ENCODE results near the gene LYRM4.

DNA sequence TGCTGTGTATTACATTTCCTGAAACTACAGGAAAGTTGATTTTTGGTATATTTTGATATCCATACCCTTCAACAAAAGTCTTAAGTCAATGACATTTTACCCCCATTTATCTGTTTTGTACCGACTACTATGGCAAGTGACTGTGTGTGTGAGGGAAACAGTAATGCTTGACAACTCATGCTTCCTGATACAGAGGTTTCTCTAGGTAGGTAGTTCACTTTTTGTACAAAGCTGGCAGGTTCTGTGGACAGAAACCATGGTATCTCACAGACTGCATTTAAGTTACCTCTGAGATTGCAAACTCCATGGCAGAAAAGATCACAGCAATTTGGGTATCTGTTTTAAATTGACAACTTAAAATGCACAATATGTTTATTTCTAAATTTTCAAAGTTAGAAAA lies 29.3 kb upstream of the LYRM4 start:
- TF ChIP-seq, protein P1, sequence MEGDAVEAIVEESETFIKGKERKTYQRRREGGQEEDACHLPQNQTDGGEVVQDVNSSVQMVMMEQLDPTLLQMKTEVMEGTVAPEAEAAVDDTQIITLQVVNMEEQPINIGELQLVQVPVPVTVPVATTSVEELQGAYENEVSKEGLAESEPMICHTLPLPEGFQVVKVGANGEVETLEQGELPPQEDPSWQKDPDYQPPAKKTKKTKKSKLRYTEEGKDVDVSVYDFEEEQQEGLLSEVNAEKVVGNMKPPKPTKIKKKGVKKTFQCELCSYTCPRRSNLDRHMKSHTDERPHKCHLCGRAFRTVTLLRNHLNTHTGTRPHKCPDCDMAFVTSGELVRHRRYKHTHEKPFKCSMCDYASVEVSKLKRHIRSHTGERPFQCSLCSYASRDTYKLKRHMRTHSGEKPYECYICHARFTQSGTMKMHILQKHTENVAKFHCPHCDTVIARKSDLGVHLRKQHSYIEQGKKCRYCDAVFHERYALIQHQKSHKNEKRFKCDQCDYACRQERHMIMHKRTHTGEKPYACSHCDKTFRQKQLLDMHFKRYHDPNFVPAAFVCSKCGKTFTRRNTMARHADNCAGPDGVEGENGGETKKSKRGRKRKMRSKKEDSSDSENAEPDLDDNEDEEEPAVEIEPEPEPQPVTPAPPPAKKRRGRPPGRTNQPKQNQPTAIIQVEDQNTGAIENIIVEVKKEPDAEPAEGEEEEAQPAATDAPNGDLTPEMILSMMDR (optimal IDR thresholded peaks at IDR 0.05 in 1 of 3, IDR thresholded peaks at IDR 0.05 in 1 of 3, conservative IDR thresholded peaks at IDR 0.05 in 1 of 3; ENCODE audit: extremely low read depth in 1 of 3, insufficient read depth in 2 of 3, low read length in 3 of 3) = no peak
- TF ChIP-seq EZH2 (IDR thresholded peaks at IDR 0.05; ENCODE audit: low read length) = no peak
